Measurements from ENCODE around the gene WNT9A.

GRCh38 chr1:227922501-227923352 lies 25.0 kb downstream of the WNT9A start:
- no peak for TF ChIP-seq MAX (CRISPR knock-in tag; IDR thresholded peaks at IDR 0.05)
- TF ChIP-seq EMX1 (CRISPR knock-in tag; IDR thresholded peaks at IDR 0.05) = no peak
- no peak for TF ChIP-seq FOXJ3 (CRISPR knock-in tag; IDR thresholded peaks at IDR 0.05; ENCODE audit: borderline replicate concordance)
- no peak for TF ChIP-seq NR3C1 (CRISPR knock-in tag; conservative IDR thresholded peaks at IDR 0.05; ENCODE audit: low read depth)
- TF ChIP-seq ETV6 (CRISPR knock-in tag; IDR thresholded peaks at IDR 0.05) = no peak
- no peak for TF ChIP-seq CTCF (IDR thresholded peaks at IDR 0.05)
- TF ChIP-seq RELA (CRISPR knock-in tag; IDR thresholded peaks at IDR 0.05; ENCODE audit: borderline replicate concordance) = no peak
- TF ChIP-seq FOXP1 (CRISPR knock-in tag; IDR thresholded peaks at IDR 0.05; ENCODE audit: borderline replicate concordance) = no peak
- no peak for TF ChIP-seq SMAD3 (CRISPR knock-in tag; IDR thresholded peaks at IDR 0.05; ENCODE audit: borderline replicate concordance)
- no peak for TF ChIP-seq SP1 (CRISPR knock-in tag; conservative IDR thresholded peaks at IDR 0.05)
- TF ChIP-seq ZNF263 (CRISPR knock-in tag; IDR thresholded peaks at IDR 0.05; ENCODE audit: low read depth) = no peak
- TF ChIP-seq NFYB (CRISPR knock-in tag; conservative IDR thresholded peaks at IDR 0.05; ENCODE audit: low read depth) = no peak
- no peak for TF ChIP-seq ESRRA (CRISPR knock-in tag; IDR thresholded peaks at IDR 0.05; ENCODE audit: borderline replicate concordance)
- no peak for TF ChIP-seq ZNF219 (CRISPR knock-in tag; IDR thresholded peaks at IDR 0.05; ENCODE audit: borderline replicate concordance)
